Measurements from ENCODE around the gene IL1RAP. TPM values are rescaled to one million over a fixed set of nuclear protein-coding genes. Genes with fewer than 3 reads are reported as not detected.

Gene IL1RAP
- total and polyA plus RNA-seq, 8 donors, result 20.1 to 32.5 (median 21.0) TPM

GRCh38 chr3:190655933-190656332, 142.0 kb downstream of the IL1RAP start:
- Histone ChIP-seq H3K27me3 (no peaks in the 10 kb centered on the region), H3K9me3 (no peaks in the 10 kb centered on the region), H3K27ac (no peak overlapping the region), H3K36me3 (no peaks in the 10 kb centered on the region), H3K4me3 (no peak overlapping the region), H3K4me1 (no peaks in the 10 kb centered on the region)
- DNase-seq (no peak), ATAC-seq (no peak)
- TF ChIP-seq CTCF (IDR thresholded peaks at IDR 0.05), result no peak
- intact Hi-C loops (cut with DNase I), result no loop called here

GRCh38 chr3:190658106-190658505, 144.2 kb downstream of the IL1RAP start:
- ATAC-seq, result no peak
- TF ChIP-seq CTCF (IDR thresholded peaks at IDR 0.05), result no peak

GRCh38 chr3:190666821-190667220, 152.9 kb downstream of the IL1RAP start:
- Histone ChIP-seq H3K4me3 (no peak overlapping the region), H3K36me3 (no peaks in the 10 kb centered on the region), H3K27me3 (no peaks in the 10 kb centered on the region), H3K4me1 (no peaks in the 10 kb centered on the region), H3K9me3 (no peaks in the 10 kb centered on the region), H3K27ac (no peak overlapping the region)
- DNase-seq (no peak), ATAC-seq (no peak)
- TF ChIP-seq CTCF (IDR thresholded peaks at IDR 0.05), result no peak
- intact Hi-C loops (cut with DNase I), result no loop called here

More at GRCh38 chr3:190658106-190658505, 144.2 kb downstream of the IL1RAP start:
- Histone ChIP-seq H3K27ac (no peak overlapping the region), H3K9me3 (no peaks in the 10 kb centered on the region), H3K4me1 (no peaks in the 10 kb centered on the region), H3K27me3 (no peaks in the 10 kb centered on the region), H3K36me3 (no peaks in the 10 kb centered on the region), H3K4me3 (no peak overlapping the region)
- intact Hi-C loops (cut with DNase I), result no loop called here
- DNase-seq, result no peak

- no peak for ATAC-seq
- Histone ChIP-seq H3K36me3 (no peaks in the 10 kb centered on the region), H3K9me3 (no peaks in the 10 kb centered on the region), H3K27ac (no peak overlapping the region), H3K4me3 (no peak overlapping the region), H3K27me3 (no peaks in the 10 kb centered on the region), H3K4me1 (no peaks in the 10 kb centered on the region)
- intact Hi-C loops (cut with DNase I), result no loop called here
- no peak for DNase-seq
- no peak for TF ChIP-seq CTCF (IDR thresholded peaks at IDR 0.05)
Observed at GRCh38 chr3:190671658-190672057, 157.8 kb downstream of the IL1RAP start.

- H3K36me3 ChIP-seq, result no peaks in the 10 kb centered on the region
- no peaks in the 10 kb centered on the region for H3K4me1 ChIP-seq
- no peak for TF ChIP-seq CTCF (IDR thresholded peaks at IDR 0.05)
Observed at GRCh38 chr3:190673148-190673547, 159.3 kb downstream of the IL1RAP start.

More at GRCh38 chr3:190673148-190673547, 159.3 kb downstream of the IL1RAP start:
- ATAC-seq, result no peak
- no peak overlapping the region for H3K4me3 ChIP-seq
- intact Hi-C loops (cut with DNase I), result no loop called here
- no peak overlapping the region for H3K27ac ChIP-seq
- peaks cover 0 to 3% of the 10 kb centered on the region in 2 donors for H3K9me3 ChIP-seq
- DNase-seq, result no peak
- no peaks in the 10 kb centered on the region for H3K27me3 ChIP-seq

Measured in left lung (tissue), 10 donors.